GM12864 (cell line): Measurements from ENCODE around the gene LEP.

Experiments used
- DNase-seq: peaks from one replicate; pipeline ENCODE4 v3.0.0-alpha.2; 2011; ENCODE audit warnings: low read depth
- H3K4me3 ChIP-seq: 2 replicates; pipeline ENCODE4 v1.5.1; 2011; ENCODE audit warnings: mild to moderate bottlenecking, low read depth, low read length, control low read depth
- TF ChIP-seq, protein P1 (sequence below): IDR thresholded peaks from 2 replicates; pipeline ENCODE4 v1.5.1; 2011; ENCODE audit warnings: low read depth, mild to moderate bottlenecking, moderate library complexity, low read length, control low read depth, inconsistent platforms; ENCODE audit errors: missing control alignments

The LEP gene

DNA sequence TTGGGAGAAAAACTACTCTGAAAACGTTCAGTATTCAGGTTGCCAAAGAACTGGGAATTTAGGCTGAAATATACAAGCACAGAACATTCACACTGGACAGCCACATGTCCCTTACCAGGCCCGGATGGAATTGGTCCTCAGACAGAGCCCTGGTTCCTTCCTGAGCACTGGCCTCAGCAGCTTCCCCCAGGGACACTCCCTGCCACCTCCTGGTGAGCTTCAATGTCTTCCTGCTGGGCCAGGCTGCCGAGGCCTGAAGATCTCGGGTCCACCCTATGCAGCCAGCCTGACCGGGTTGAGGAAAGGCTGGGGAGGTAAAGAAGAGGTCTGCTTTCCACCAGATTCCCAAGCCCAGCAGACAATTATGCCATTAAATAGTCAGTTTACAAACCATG, 24.8 kb downstream of the LEP start:
- DNase-seq, result no peak
- H3K4me3 ChIP-seq, result no peak overlapping the region
- TF ChIP-seq, protein P1, sequence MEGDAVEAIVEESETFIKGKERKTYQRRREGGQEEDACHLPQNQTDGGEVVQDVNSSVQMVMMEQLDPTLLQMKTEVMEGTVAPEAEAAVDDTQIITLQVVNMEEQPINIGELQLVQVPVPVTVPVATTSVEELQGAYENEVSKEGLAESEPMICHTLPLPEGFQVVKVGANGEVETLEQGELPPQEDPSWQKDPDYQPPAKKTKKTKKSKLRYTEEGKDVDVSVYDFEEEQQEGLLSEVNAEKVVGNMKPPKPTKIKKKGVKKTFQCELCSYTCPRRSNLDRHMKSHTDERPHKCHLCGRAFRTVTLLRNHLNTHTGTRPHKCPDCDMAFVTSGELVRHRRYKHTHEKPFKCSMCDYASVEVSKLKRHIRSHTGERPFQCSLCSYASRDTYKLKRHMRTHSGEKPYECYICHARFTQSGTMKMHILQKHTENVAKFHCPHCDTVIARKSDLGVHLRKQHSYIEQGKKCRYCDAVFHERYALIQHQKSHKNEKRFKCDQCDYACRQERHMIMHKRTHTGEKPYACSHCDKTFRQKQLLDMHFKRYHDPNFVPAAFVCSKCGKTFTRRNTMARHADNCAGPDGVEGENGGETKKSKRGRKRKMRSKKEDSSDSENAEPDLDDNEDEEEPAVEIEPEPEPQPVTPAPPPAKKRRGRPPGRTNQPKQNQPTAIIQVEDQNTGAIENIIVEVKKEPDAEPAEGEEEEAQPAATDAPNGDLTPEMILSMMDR, result no peak

DNA sequence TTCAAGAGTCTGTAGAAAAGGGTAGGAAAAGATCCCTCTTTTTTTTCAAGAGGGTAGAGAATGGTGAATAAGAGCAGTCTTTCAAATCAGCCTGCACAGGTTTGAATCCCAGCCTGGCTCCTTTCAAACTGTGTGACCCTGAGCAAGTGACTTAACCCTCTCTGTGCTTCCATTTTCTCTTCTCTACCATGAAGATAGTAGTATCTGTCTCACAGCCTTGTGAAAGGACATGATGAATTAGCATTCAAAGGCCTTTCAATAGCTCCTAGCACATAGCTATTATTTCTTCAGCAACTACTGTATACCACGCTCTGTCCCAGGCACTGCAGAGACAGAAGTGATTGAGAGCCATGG, 25.4 kb downstream of the LEP start:
- H3K4me3 ChIP-seq, result no peak overlapping the region
- TF ChIP-seq, protein P1, result no peak
- no peak for DNase-seq

DNA sequence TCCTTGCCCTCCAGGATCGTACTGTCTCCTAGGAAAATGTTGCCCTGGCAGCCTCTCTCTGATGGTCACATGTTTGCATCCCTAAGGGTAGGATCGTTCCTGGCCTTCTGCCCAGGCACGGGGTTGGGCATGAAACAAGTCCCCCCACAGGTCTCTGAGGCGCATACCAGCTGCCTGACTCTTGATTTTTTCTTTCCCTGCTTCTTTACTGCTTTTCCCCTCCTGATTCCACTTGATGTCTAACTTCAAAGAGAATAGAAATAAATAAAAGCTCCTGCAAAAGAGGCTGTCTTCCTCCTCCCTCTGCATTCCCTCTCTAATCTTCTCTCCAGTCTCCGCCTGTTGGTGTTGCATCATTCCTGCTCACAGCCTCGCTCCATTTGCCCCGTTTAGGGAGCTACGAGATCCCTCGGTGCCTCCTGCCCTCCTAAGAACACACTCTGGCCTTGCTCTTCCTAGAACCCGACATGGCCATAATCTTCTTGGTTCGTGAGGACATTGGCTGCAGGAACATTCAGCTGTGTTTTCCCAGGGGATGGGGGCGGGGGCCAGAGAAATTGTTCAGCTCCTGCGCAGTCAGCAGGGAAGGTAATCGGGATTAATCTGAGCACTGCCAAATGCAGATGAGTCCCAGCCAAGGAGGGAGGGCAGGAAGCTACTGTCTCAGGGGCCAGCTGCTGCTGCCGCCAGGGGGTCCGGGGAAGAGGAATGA, 26.0 kb downstream of the LEP start:
- TF ChIP-seq, protein P1, result no peak
- DNase-seq, result no peak
- no peak overlapping the region for H3K4me3 ChIP-seq

- no peak for DNase-seq
- no peak overlapping the region for H3K4me3 ChIP-seq
- TF ChIP-seq, protein P1, result no peak
These were observed 26.5 kb downstream of the LEP start for GRCh38 chr7:128267595-128267924.

- DNase-seq, result no peak
- TF ChIP-seq, protein P1, result no peak
- no peak overlapping the region for H3K4me3 ChIP-seq
These were observed 27.2 kb downstream of the LEP start for GRCh38 chr7:128268233-128268632.

DNA sequence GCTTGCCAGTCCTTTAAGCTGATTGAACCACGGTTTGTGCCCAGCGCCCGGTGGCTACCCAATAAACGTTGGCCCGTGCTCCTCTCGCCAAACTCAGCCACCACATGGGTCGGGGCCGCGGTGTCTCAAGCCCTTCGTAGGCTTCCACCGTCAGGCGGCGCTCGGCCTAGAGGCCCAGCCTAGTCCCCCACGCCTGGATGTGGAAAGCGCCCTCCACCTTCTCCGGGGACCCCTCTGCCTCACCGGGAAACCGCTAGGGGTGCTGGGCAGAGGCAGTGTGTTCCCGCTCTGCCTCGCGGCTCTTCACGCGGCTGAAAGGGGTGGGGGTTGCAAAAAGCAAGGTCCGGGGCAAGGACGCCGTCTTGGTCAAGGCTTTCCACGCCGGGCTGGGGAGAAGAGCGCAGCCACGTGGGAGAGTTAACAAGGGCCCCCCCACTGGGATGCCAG, 29.8 kb downstream of the LEP start:
- TF ChIP-seq, protein P1, result no peak
- H3K4me3 ChIP-seq, result no peak overlapping the region
- DNase-seq, result no peak

DNA sequence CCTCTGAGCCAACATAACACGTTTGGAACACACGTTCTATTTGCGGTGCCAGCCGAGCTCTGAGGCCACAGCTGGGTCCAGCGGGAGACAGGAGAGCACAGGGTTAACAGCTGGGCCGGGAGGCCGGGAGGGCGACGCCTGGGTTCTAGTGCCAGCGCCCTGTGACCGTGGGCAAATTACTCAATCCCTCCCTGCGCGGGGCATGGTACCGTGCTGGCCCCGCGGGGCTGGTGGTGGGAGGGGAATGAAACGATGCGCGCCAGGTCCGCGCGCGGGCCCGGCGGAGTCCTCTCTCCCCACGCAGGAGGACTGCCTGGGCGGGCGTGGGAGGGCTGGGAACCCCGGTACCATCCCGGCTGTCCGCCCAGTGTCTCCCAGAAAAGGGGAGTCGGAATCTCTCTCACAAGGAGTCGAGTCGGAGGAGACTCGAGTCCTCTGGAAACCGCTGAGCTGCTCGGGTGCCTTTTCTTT, 30.4 kb downstream of the LEP start:
- DNase-seq, result no peak
- no peak overlapping the region for H3K4me3 ChIP-seq
- TF ChIP-seq, protein P1, result no peak
